K562 (cell line): ENCODE data around the gene ASIC3. TPM values are rescaled to one million over a fixed set of nuclear protein-coding genes. Genes with fewer than 3 reads are reported as not detected.

ENCODE experiments used
- ATAC-seq: fragments of 200-7000 bp; cut with Tn5 transposase; 3 replicates; pipeline ENCODE4 v1.9.1; 2020; ENCODE audit warnings: moderate library complexity
- BruUV-seq: library from RNA; stranded (reverse); fragments of 400-500 nt; replicated peaks from 2 replicates; lab custom pipeline; 2021; lab: Mats Ljungman, UMichigan
- CTCF ChIA-PET: fragments of 300-600 bp; formaldehyde crosslinking; extraction: SDS; loops from one replicate; lab custom pipeline; 2021; ENCODE audit warnings: low intra/inter-chr PET ratio; lab: Yijun Ruan, JAX
- POLR2A ChIA-PET: fragments of 300-600, 350-650 bp; sonication (Branson Sonifier 250); formaldehyde crosslinking; extraction: SDS; loops from one replicate; lab custom pipeline; 2021; ENCODE audit warnings: antibody characterized with exemption, inconsistent platforms; lab: Yijun Ruan, JAX
- DNase-seq, 4 experiments: peaks; one replicate each; pipeline versions ENCODE4 v3.0.0 to v3.0.0-alpha.2; 2011 to 2018; ENCODE audit warnings: low spot score in 3 of 4, mixed read lengths in 3 of 4; ENCODE audit errors: extremely low read depth in 1 of 4
- FAIRE-seq: peaks from 2 replicates; lab custom pipeline; 2011; peaks lifted over from hg19 to GRCh38; lab: Jason Lieb, UNC
- H2AFZ ChIP-seq: 2 replicates; pipeline ENCODE4 v1.6.0; 2011; ENCODE audit warnings: low read depth, low read length, control low read depth, inconsistent platforms
- H3K27ac ChIP-seq: fragments of 200-600 bp; 3 replicates; pipeline ENCODE4 v1.8.0; 2011; ENCODE audit warnings: low read depth, mild to moderate bottlenecking, control low read depth, inconsistent platforms, low read length, moderate library complexity, mixed read lengths; ENCODE audit errors: extremely low read depth
- H3K27me3 ChIP-seq, 2 experiments: fragments of 300-600 bp in 1 of 2; 2 replicates in 1 of 2; 3 replicates in 1 of 2; pipeline versions ENCODE4 v1.6.0 to v1.8.0; 2011; ENCODE audit warnings: inconsistent platforms in 2 of 2, low read length in 2 of 2, mild to moderate bottlenecking in 1 of 2, mixed read lengths in 1 of 2, moderate library complexity in 1 of 2; ENCODE audit not compliant: control insufficient read depth in 2 of 2, insufficient read depth in 2 of 2
- H3K36me3 ChIP-seq: fragments of 300-600 bp; 3 replicates; pipeline ENCODE4 v1.8.0; 2011; ENCODE audit warnings: mild to moderate bottlenecking, low read length, inconsistent platforms; ENCODE audit not compliant: control insufficient read depth, insufficient read depth
- H3K4me1 ChIP-seq, 2 experiments: fragments of 200-600 bp in 1 of 2; replicated peaks in 1 of 2; 2 replicates in 1 of 2; 3 replicates in 1 of 2; pipeline versions ENCODE4 v1.5.1 to v1.8.0; 2011; ENCODE audit warnings: inconsistent platforms in 2 of 2, low read length in 2 of 2, mild to moderate bottlenecking in 1 of 2, mixed read lengths in 1 of 2, moderate library complexity in 1 of 2; ENCODE audit not compliant: control insufficient read depth in 2 of 2, insufficient read depth in 2 of 2
- H3K4me2 ChIP-seq: 2 replicates; pipeline ENCODE4 v1.6.1; 2011; ENCODE audit warnings: low read length, control low read depth, inconsistent platforms, mixed read lengths; ENCODE audit not compliant: insufficient read depth
- H3K4me3 ChIP-seq: fragments of 200-600 bp; sonication (generic), shearing (Covaris generic); 2 replicates; pipeline ENCODE4 v1.5.1; 2016; ENCODE audit warnings: control low read depth, inconsistent platforms
- H3K79me2 ChIP-seq: fragments of 200-600 bp; 3 replicates; pipeline ENCODE4 v1.8.0; 2011; ENCODE audit warnings: low read length, inconsistent platforms; ENCODE audit not compliant: control insufficient read depth, insufficient read depth
- H3K9ac ChIP-seq, 2 experiments: 2 replicates each; pipeline versions ENCODE4 v1.6.0 to v1.6.1; 2011; ENCODE audit warnings: low read depth in 2 of 2, low read length in 2 of 2, control low read depth in 1 of 2, inconsistent platforms in 1 of 2, mild to moderate bottlenecking in 1 of 2, mixed read lengths in 1 of 2; ENCODE audit not compliant: insufficient read depth in 1 of 2
- H3K9me1 ChIP-seq: one replicate; pipeline ENCODE4 v1.6.0; 2011; ENCODE audit warnings: inconsistent platforms, mild to moderate bottlenecking, low read length, moderate library complexity; ENCODE audit not compliant: control insufficient read depth, insufficient read depth
- H3K9me3 ChIP-seq: replicated peaks from 2 replicates; pipeline ENCODE4 v1.5.1; 2011; ENCODE audit warnings: low read depth, low read length, inconsistent platforms; ENCODE audit not compliant: control insufficient read depth, insufficient read depth
- H4K20me1 ChIP-seq: replicated peaks from 2 replicates; pipeline ENCODE4 v1.6.1; 2011; ENCODE audit warnings: low read length, inconsistent platforms, mixed read lengths; ENCODE audit not compliant: control insufficient read depth, insufficient read depth
- ARNT ChIP-seq, 2 experiments: fragments of 450-650 bp; IDR thresholded peaks; 2 replicates each; pipeline ENCODE4 v1.6.1; 2016; ENCODE audit warnings: mild to moderate bottlenecking in 1 of 2
- ATF4 ChIP-seq: fragments of 450-650 bp; formaldehyde crosslinking; IDR thresholded peaks from 2 replicates; pipeline ENCODE4 v1.4.0; 2022; ENCODE audit warnings: mild to moderate bottlenecking, moderate library complexity
- CHD4 ChIP-seq: fragments of 200-600 bp; sonication (generic); IDR thresholded peaks from 3 replicates; pipeline ENCODE4 v1.6.1; 2012; ENCODE audit warnings: low read depth, mild to moderate bottlenecking, mixed read lengths, low read length, inconsistent platforms; ENCODE audit not compliant: insufficient read depth, insufficient replicate concordance, poor library complexity, severe bottlenecking
- CTCFL ChIP-seq: IDR thresholded peaks from 2 replicates; pipeline ENCODE4 v1.6.1; 2011; ENCODE audit warnings: borderline replicate concordance, low read depth, mild to moderate bottlenecking, moderate library complexity, low read length; ENCODE audit not compliant: insufficient read depth, poor library complexity, severe bottlenecking
- CXXC5 ChIP-seq: fragments of 250-450 bp; sonication (Bioruptor Pico); IDR thresholded peaks from 2 replicates; pipeline ENCODE4 v1.8.0; 2022; ENCODE audit warnings: inconsistent platforms, mild to moderate bottlenecking, moderate library complexity
- DMBX1 ChIP-seq: fragments of 250-450 bp; sonication (Bioruptor Pico); IDR thresholded peaks from 2 replicates; pipeline ENCODE4 v1.8.0; 2022; ENCODE audit warnings: inconsistent platforms, mild to moderate bottlenecking, moderate library complexity, borderline replicate concordance
- EZH2 ChIP-seq: IDR thresholded peaks from 2 replicates; pipeline ENCODE4 v1.6.1; 2012; ENCODE audit warnings: low read depth, mild to moderate bottlenecking, inconsistent platforms, low read length, borderline replicate concordance
- FIP1L1 ChIP-seq: fragments of 200-400 bp; formaldehyde crosslinking; IDR thresholded peaks from 2 replicates; pipeline ENCODE4 v1.6.1; 2018; ENCODE audit warnings: mild to moderate bottlenecking, low read depth, low read length; ENCODE audit not compliant: poor library complexity, severe bottlenecking
- HDAC2 ChIP-seq: fragments of 450-650 bp; IDR thresholded peaks from 2 replicates; pipeline ENCODE4 v1.6.1; 2016; ENCODE audit warnings: mild to moderate bottlenecking
- HDAC8 ChIP-seq: fragments of 450-650 bp; IDR thresholded peaks from 2 replicates; pipeline ENCODE4 v1.6.1; 2016; ENCODE audit warnings: mild to moderate bottlenecking, missing genetic modification characterization, moderate library complexity, missing compliant biosample characterization
- NRF1 ChIP-seq, 2 experiments: fragments of 450-650 bp; IDR thresholded peaks in 1 of 2; conservative IDR thresholded peaks in 1 of 2; 2 replicates each; pipeline ENCODE4 v1.6.1; 2014; ENCODE audit warnings: mild to moderate bottlenecking in 2 of 2
- RBFOX2 ChIP-seq: fragments of 200-400 bp; formaldehyde crosslinking; IDR thresholded peaks from 2 replicates; pipeline ENCODE4 v1.6.1; 2017; ENCODE audit warnings: low read depth, mild to moderate bottlenecking, low read length, moderate library complexity
- RHOXF2B ChIP-seq: fragments of 250-450 bp; sonication (Bioruptor Pico); conservative IDR thresholded peaks from 2 replicates; pipeline ENCODE4 v1.5.1; 2021
- RUNX1 ChIP-seq: sonication (generic); IDR thresholded peaks from 2 replicates; pipeline ENCODE4 v1.6.1; 2016; ENCODE audit warnings: antibody characterized with exemption, low read depth
- SAP30 ChIP-seq: fragments of 200-600 bp; sonication (generic); IDR thresholded peaks from 2 replicates; pipeline ENCODE4 v1.6.1; 2012; ENCODE audit warnings: borderline replicate concordance, low read depth, mild to moderate bottlenecking, moderate library complexity, low read length, control low read depth, inconsistent platforms; ENCODE audit not compliant: insufficient read depth, poor library complexity, severe bottlenecking
- SRSF7 ChIP-seq: fragments of 200-400 bp; formaldehyde crosslinking; optimal IDR thresholded peaks from 2 replicates; pipeline ENCODE3; 2017; ENCODE audit warnings: mild to moderate bottlenecking, low read depth, low read length
- TARDBP ChIP-seq: fragments of 450-650 bp; IDR thresholded peaks from 2 replicates; pipeline ENCODE4 v1.6.1; 2016
- ZNF232 ChIP-seq: sonication (generic); formaldehyde crosslinking; IDR thresholded peaks from 2 replicates; pipeline ENCODE4 v1.8.0; 2022; ENCODE audit warnings: mild to moderate bottlenecking, missing genetic modification reagents
- ZNF24 ChIP-seq: fragments of 450-650 bp; IDR thresholded peaks from 2 replicates; pipeline ENCODE4 v1.6.1; 2016
- WGBS: fragments of 100-300 bp; shearing (Covaris generic); methylation state at CpG from one replicate; pipeline ENCODE4 v1.1.6; 2016; ENCODE audit warnings: low coverage, mixed read lengths; ENCODE audit not compliant: insufficient coverage; ENCODE audit errors: missing lambda C conversion rate; 5-methylcytosine and 5-hydroxymethylcytosine counted together
- in situ Hi-C: fragments of 300-500 bp; cut with MboI; formaldehyde crosslinking; loops from 4 replicates; pipeline ENCODE4 v1.15.0; 2018; ENCODE audit warnings: inconsistent platforms, mixed read lengths
- intact Hi-C: fragments of 100-400 bp; cut with micrococcal nuclease; formaldehyde crosslinking; loops from 2 replicates; pipeline ENCODE4 v1.14.2; 2022
- polyA plus RNA-seq, 8 experiments: library from polyadenylated mRNA; depleted of rRNA in 4 of 8; stranded (reverse) in 5 of 8; unstranded in 3 of 8; fragments of >200 nt; fragmentation: Nextera tagmentation in 2 of 8; fragmentation: Illumina TruSeq in 1 of 8; extraction: Ambion mirVana in 2 of 8; extraction: Trizol in 1 of 8; gene quantifications; 2 replicates each; pipeline versions ENCODE4 v1.2.1 to v1.2.3, GENCODE V29; 2011 to 2014; ENCODE audit warnings: inconsistent platforms in 1 of 8, missing spikeins in 1 of 8
- total RNA-seq, 7 experiments: library from RNA; depleted of rRNA in 6 of 7; stranded (reverse); fragments of >200 nt in 6 of 7; fragmentation: Illumina TruSeq in 2 of 7; extraction: Trizol in 2 of 7; gene quantifications; 2 replicates each; pipeline versions ENCODE4 v1.2.1 to v1.2.3, GENCODE V29; 2011 to 2021; ENCODE audit warnings: low replicate concordance in 1 of 7

Gene ASIC3
- total and polyA plus RNA-seq, 9 of the 15 experiments (the other 6 are each of a cell fraction or from before 2014, with no cell fraction given), result 0.11 to 5.0 (median 0.87) TPM

GRCh38 chr7:151087245-151088018 lies 39.1 kb downstream of the ASIC3 start:
- Histone ChIP-seq H3K4me2 (peak overlapping the region; percentile 88), H3K9ac (peak overlapping the region; percentile 84 to 98), H3K36me3 (peaks cover 47% of the 10 kb centered on the region; the same call in 2 of the 3 replicates), H3K9me3 (no peaks in the 10 kb centered on the region), H3K27ac (peak overlapping the region; percentile 81), H3K27me3 (no peaks in the 10 kb centered on the region), H3K79me2 (peaks cover 68% of the 10 kb centered on the region), H3K9me1 (peaks cover 9% of the 10 kb centered on the region), H4K20me1 (peaks cover 44% of the 10 kb centered on the region), H3K4me3 (peak overlapping the region; percentile 67), H2AFZ (peak overlapping the region; percentile 29; the same call in 1 of the 2 replicates), H3K4me1 (peaks cover 41 to 73% of the 10 kb centered on the region in 2 experiments)
- WGBS, result 2% methylated on average over 70 of the region's 70 CpGs
- no peak for FAIRE-seq
- DNase-seq, result peak; percentile 76 to 80 (median 79)
- ChIA-PET POLR2A (interaction anchor here (0.6 to 1.4 kb wide), 8 partner anchors 8 to 108 kb away, joined by 3 to 4 read pairs (median 3); partner anchors contain the start of gene ABCB8), CTCF (interaction anchor here (0.8 to 1.7 kb wide), 2 partner anchors 21 to 23 kb away, joined by 4 read pairs; no protein-coding TSS in a partner anchor)
- intact Hi-C loops (loop anchor here (1.0 to 10.0 kb wide), 2 partner anchors 85 to 773 kb away; no protein-coding TSS in a partner anchor), in situ Hi-C loops (no loop called here)
- no TSS peak for BruUV-seq
- ATAC-seq, result peak; percentile 71
- TF ChIP-seq EZH2 (no peak), CXXC5 (peak; percentile 87), CTCFL (peak; percentile 96), SAP30 (peak; percentile 88), CHD4 (peak; percentile 61), SRSF7 (no peak), ZNF24 (peak; percentile 28; the same call in 1 of the 2 replicates), DMBX1 (CRISPR knock-in tag) (no peak; the same call in 1 of the 2 replicates), HDAC2 (0 out of 2 replicates have a peak, but pooled peaks have one; percentile 24), HDAC8 (tag) (peak; percentile 17; the same call in 1 of the 2 replicates), RBFOX2 (peak; percentile 85), TARDBP (0 out of 2 replicates have a peak, but pooled peaks have one; percentile 67), RUNX1 (peak; percentile 8; the same call in 1 of the 2 replicates), ATF4 (CRISPR knock-in tag) (no peak), RHOXF2B (no peak), FIP1L1 (peak; percentile 61), ZNF232 (CRISPR knock-in tag) (no peak), NRF1 (conservative IDR thresholded peaks at IDR 0.05 in 1 of 2, IDR thresholded peaks at IDR 0.05 in 1 of 2) (peak; percentile 71 to 72), ARNT (IDR thresholded peaks at IDR 0.05) (no peak)
